ENCODE data around the gene ANP32A. TPM values are rescaled to one million over a fixed set of nuclear protein-coding genes. Genes with fewer than 3 reads are reported as not detected.

ANP32A gene
- total and polyA plus RNA-seq, 2 donors (not counting 1 experiment from before 2014, with no cell fraction given): 47.7 to 53.1 TPM

DNA sequence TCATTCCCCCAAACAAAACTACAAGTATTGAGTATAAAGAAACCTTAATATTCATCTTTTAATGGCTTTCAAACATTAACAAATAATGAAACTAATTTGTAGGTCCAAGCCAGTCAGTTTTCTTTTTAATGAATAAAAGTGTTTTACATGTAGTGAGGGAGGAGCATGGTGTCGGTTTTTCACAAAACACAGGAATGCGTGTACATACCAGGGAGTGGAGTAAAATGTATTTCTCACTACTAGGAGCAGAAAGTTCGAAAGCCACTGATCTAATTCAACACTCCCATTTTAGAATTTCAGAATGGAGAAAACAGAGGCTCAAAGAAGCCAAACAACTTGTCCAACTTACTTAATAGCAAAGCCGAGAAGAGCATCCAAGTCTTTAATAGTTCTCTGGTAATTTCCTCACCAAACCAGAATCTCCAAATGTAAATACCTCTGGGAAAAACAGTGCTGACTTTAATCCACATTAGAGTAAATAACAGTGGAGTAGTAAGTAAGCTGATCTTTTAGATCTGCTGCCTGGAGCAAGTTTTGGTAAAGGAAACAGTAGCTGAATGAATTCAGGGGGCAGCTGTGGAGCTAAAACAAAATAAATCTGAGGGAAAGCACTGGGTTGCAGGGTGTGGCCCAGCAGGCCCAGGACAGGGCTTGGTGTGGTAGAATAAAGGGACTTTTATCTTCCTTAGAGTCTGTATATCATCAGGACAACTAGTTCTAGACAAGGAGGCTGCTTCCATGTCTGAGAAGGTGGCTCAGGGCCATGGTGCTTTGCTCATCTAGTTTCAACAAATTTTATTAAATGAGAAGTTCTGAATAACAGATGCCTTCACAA is 7.9 kb downstream of the ANP32A start:
- H4K20me1 ChIP-seq (ENCODE audit: control insufficient read depth, extremely low read depth, insufficient read depth, low read length): no peaks in the 10 kb centered on the region
- H3K36me3 ChIP-seq (ENCODE audit: control insufficient read depth, insufficient read depth, low read length): no peaks in the 10 kb centered on the region

GRCh38 chr15:68812069-68812468 is 8.6 kb downstream of the ANP32A start:
- Histone ChIP-seq H3K9me3 (ENCODE audit: control insufficient read depth, insufficient read depth, low read depth, low read length) (no peaks in the 10 kb centered on the region), H3K36me3 (ENCODE audit: control insufficient read depth, insufficient read depth, low read length) (no peaks in the 10 kb centered on the region), H3K4me1 (ENCODE audit: control insufficient read depth, extremely low read depth, insufficient read depth, low read length) (peaks cover 6% of the 10 kb centered on the region), H3K79me2 (ENCODE audit: control insufficient read depth, insufficient read depth, low read length) (peaks cover 86% of the 10 kb centered on the region), H3K27me3 (ENCODE audit: control insufficient read depth, insufficient read depth, low read length) (no peaks in the 10 kb centered on the region), H3K9ac (ENCODE audit: insufficient read depth, low read length) (no peak overlapping the region), H3K4me3 (replicated peaks in 1 of 4; ENCODE audit: control extremely low read depth in 1 of 4, insufficient read depth in 1 of 4, low read depth in 3 of 4, low read length in 4 of 4) (no peak overlapping the region), H2AFZ (ENCODE audit: low read length) (no peak overlapping the region), H3K4me2 (ENCODE audit: extremely low read depth, insufficient read depth, low read length) (no peak overlapping the region), H3K27ac (ENCODE audit: insufficient read depth, low read length) (no peak overlapping the region), H4K20me1 (ENCODE audit: control insufficient read depth, extremely low read depth, insufficient read depth, low read length) (no peaks in the 10 kb centered on the region)
- TF ChIP-seq, protein P1, sequence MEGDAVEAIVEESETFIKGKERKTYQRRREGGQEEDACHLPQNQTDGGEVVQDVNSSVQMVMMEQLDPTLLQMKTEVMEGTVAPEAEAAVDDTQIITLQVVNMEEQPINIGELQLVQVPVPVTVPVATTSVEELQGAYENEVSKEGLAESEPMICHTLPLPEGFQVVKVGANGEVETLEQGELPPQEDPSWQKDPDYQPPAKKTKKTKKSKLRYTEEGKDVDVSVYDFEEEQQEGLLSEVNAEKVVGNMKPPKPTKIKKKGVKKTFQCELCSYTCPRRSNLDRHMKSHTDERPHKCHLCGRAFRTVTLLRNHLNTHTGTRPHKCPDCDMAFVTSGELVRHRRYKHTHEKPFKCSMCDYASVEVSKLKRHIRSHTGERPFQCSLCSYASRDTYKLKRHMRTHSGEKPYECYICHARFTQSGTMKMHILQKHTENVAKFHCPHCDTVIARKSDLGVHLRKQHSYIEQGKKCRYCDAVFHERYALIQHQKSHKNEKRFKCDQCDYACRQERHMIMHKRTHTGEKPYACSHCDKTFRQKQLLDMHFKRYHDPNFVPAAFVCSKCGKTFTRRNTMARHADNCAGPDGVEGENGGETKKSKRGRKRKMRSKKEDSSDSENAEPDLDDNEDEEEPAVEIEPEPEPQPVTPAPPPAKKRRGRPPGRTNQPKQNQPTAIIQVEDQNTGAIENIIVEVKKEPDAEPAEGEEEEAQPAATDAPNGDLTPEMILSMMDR (conservative IDR thresholded peaks at IDR 0.05 in 1 of 2, IDR thresholded peaks at IDR 0.05 in 1 of 2; ENCODE audit: low read depth in 1 of 2, low read length in 2 of 2): no peak
- no peak for TF ChIP-seq EZH2 (IDR thresholded peaks at IDR 0.05; ENCODE audit: low read length, missing control alignments)
- no peak for DNase-seq (ENCODE audit: low read depth in 2 of 2)

More for the DNA sequence above, 7.9 kb downstream of the ANP32A start:
- Histone ChIP-seq H3K4me2 (ENCODE audit: extremely low read depth, insufficient read depth, low read length) (no peak overlapping the region), H3K4me3 (replicated peaks in 1 of 4; ENCODE audit: control extremely low read depth in 1 of 4, insufficient read depth in 1 of 4, low read depth in 3 of 4, low read length in 4 of 4) (no peak overlapping the region), H2AFZ (ENCODE audit: low read length) (no peak overlapping the region), H3K4me1 (ENCODE audit: control insufficient read depth, extremely low read depth, insufficient read depth, low read length) (peaks cover 6% of the 10 kb centered on the region), H3K27me3 (ENCODE audit: control insufficient read depth, insufficient read depth, low read length) (no peaks in the 10 kb centered on the region), H3K9me3 (ENCODE audit: control insufficient read depth, insufficient read depth, low read depth, low read length) (no peaks in the 10 kb centered on the region), H3K27ac (ENCODE audit: insufficient read depth, low read length) (no peak overlapping the region), H3K79me2 (ENCODE audit: control insufficient read depth, insufficient read depth, low read length) (peaks cover 86% of the 10 kb centered on the region), H3K9ac (ENCODE audit: insufficient read depth, low read length) (no peak overlapping the region)
- TF ChIP-seq, protein P1 (conservative IDR thresholded peaks at IDR 0.05 in 1 of 2, IDR thresholded peaks at IDR 0.05 in 1 of 2; ENCODE audit: low read depth in 1 of 2, low read length in 2 of 2): no peak
- TF ChIP-seq EZH2 (IDR thresholded peaks at IDR 0.05; ENCODE audit: low read length, missing control alignments): no peak
- peak; percentile 18 to 60 for DNase-seq (ENCODE audit: low read depth in 2 of 2)

GRCh38 chr15:68809517-68809916 is 11.2 kb downstream of the ANP32A start:
- Histone ChIP-seq H3K79me2 (ENCODE audit: control insufficient read depth, insufficient read depth, low read length) (peaks cover 80% of the 10 kb centered on the region), H3K36me3 (ENCODE audit: control insufficient read depth, insufficient read depth, low read length) (no peaks in the 10 kb centered on the region), H4K20me1 (ENCODE audit: control insufficient read depth, extremely low read depth, insufficient read depth, low read length) (no peaks in the 10 kb centered on the region), H3K4me2 (ENCODE audit: extremely low read depth, insufficient read depth, low read length) (no peak overlapping the region), H3K4me1 (ENCODE audit: control insufficient read depth, extremely low read depth, insufficient read depth, low read length) (peaks cover 2% of the 10 kb centered on the region), H3K4me3 (replicated peaks in 1 of 4; ENCODE audit: control extremely low read depth in 1 of 4, insufficient read depth in 1 of 4, low read depth in 3 of 4, low read length in 4 of 4) (no peak overlapping the region), H3K9me3 (ENCODE audit: control insufficient read depth, insufficient read depth, low read depth, low read length) (no peaks in the 10 kb centered on the region), H3K9ac (ENCODE audit: insufficient read depth, low read length) (no peak overlapping the region), H3K27me3 (ENCODE audit: control insufficient read depth, insufficient read depth, low read length) (no peaks in the 10 kb centered on the region), H3K27ac (ENCODE audit: insufficient read depth, low read length) (no peak overlapping the region), H2AFZ (ENCODE audit: low read length) (no peak overlapping the region)
- no peak for TF ChIP-seq EZH2 (IDR thresholded peaks at IDR 0.05; ENCODE audit: low read length, missing control alignments)
- DNase-seq (ENCODE audit: low read depth in 2 of 2): no peak
